SW480 (cell line): ENCODE results near the gene PKD1.
"Not testable (repeated sequence)": the region's sequence is repeated elsewhere in the genome, so short reads cannot be mapped to it uniquely, and the experiment has no call there.

Experiments
- DNase-seq: peaks from one replicate; pipeline ENCODE4 v3.0.0-alpha.2; 2016; ENCODE audit warnings: low spot score

Gene PKD1

GRCh38 chr16:2124377-2124693 is 11.4 kb downstream of the PKD1 start:
- DNase-seq: not testable (repeated sequence)

- not testable (repeated sequence) for DNase-seq
These were observed 11.9 kb downstream of the PKD1 start for GRCh38 chr16:2123706-2124376.

- DNase-seq: not testable (repeated sequence)
These were observed 12.6 kb downstream of the PKD1 start for GRCh38 chr16:2122934-2123683.

DNA sequence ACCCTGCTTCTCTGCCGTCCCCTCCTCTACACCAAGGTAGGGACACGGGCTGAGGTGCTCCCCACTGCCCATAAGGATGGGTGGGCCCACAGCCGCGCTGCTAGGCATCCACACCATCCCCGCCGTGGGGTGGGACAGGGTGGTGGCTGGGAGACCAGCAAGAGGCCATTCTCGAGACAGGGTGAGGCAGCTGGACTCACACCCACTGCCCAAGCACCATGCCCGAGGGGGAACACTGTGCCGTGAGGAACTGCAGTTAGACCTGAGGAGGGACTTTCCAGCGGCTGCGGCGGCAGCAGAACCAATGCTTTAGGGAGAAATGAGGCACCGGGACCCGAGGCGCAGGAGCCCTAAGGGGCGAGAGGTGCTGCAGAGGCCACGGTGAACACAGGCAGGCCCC is 13.3 kb downstream of the PKD1 start:
- no peak for DNase-seq

GRCh38 chr16:2121853-2122252 is 13.8 kb downstream of the PKD1 start:
- no peak for DNase-seq

GRCh38 chr16:2121325-2121724 is 14.4 kb downstream of the PKD1 start:
- not testable (repeated sequence) for DNase-seq

DNA sequence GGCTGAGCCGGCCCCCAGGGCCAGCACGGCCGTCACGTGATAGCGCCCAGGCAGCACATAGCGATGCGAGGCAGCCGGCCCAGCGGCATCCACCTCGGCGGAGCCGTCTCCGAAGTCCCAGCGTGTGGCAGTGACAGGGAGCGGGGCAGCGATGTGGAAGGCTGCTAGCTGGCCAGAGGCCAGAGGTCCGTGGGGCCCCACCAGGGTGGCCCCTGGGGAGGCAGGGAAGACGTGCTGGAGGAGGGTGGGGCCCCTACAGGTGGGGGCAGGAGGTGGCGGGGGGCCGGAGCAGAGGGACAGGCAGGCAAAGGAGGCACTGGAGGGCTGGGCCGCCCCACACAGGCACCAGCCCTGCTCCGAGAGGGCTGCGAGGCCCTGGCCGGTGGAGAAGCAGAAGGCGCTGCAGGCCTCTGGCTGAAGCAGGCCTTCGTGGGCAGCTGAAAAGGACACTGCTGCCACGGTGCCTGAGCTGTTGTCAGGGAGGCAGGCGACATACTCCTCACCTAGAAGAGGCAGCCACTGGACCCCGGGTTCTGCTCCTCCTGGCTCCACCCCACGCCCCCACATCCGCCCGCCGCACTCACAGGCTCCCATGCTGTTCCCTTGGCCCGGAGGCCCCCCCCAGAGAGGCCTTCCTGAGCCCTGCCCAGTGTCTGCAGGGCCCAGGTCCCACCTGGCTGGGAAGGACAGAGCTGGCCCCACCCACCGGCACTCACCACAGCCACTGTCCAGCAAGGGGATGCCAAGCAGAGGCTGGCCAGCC is 17.6 kb downstream of the PKD1 start:
- not testable (repeated sequence) for DNase-seq

DNA sequence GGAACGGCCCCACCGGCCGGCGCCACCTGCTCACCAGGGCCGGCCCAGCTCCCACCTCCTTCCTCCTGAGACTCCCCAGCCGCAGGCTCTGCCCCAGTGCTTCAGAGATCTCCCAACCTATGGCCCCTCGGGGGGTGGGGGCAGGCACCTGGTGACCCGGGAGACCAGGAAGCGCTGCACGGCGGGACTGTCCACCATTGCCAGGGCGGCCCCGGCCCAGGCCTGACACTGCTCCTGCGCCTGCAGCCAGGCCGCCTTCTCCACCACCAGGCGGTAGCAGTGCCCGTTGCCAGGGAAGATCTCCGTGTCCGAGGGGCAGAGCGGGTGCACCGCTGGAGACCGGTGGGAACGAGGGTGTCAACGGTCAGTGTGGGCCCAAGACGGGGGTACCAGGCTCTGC is 18.4 kb downstream of the PKD1 start:
- not testable (repeated sequence) for DNase-seq

DNA sequence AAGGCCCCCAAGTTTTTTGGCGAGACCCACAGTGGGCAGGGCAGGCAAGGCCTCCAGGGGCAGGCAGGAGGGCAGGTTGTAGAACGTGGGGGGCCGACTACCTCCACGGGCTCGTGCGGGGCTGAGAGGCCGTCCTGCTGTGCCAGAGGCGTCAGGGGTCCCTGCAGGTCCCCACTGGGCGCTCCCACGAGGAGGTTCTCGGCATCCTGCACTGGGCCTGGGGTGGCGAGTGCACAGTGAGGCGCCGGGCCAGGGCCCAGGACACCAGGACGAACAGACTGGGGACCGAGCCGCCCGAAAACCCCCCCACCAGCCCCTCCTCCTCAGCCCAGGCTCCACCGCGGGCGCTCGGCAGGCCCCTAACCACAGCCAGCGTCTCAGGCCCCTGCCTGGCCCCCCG is 19.3 kb downstream of the PKD1 start:
- DNase-seq: not testable (repeated sequence)

DNA sequence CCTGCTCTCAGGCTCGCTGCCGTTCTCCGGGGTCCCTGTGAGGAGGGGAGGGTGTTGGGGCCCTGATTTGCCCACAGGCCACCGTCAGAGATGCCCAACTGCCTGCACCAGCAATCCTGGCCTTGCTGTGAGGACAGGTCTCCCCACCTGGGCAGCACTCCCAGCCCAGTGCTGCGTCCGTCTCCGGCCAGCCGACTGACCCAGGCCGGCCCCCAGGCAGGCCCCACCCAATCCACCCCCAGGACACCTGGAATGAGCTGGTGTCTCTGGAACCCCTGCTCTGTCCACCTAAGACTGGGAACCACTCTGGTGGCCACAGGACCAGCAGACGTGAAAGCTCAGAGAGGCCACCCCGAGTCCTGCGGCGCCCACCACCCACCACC is 20.1 kb downstream of the PKD1 start:
- DNase-seq: no peak

DNA sequence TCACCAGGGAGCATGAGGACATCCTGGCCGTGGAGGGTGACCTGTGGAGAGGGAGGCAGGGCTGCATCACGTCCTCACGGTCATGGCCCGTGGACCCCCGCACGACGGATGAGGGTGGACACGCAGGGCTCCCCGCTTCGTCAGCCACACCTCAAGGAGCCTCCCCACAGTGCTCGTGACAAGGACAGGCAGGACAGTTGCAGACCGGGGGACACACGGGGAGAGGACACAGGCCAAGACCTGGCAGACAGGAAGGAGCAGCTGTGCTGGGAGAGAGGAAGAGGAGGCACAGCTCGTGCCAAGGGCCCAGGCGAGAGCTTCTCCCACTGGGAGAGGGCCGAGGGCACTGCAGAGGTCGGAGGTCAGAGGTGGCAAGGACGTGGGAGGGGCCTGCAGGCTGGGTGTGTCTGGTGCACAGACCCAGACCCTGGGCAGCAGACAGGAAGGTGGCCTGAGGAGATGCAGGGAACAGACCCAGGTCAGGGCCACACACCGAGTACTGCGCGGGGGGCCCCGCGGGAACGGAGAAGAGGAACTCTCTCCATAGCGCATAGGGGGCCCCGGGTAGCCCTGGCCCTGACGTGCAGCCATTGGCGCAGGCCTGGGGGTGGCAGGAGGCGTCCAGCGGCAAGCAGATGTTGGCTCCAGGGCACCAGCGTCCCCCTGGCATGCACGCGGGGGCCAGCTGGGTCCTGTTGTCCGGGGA is 20.7 kb downstream of the PKD1 start:
- DNase-seq: not testable (repeated sequence)

DNA sequence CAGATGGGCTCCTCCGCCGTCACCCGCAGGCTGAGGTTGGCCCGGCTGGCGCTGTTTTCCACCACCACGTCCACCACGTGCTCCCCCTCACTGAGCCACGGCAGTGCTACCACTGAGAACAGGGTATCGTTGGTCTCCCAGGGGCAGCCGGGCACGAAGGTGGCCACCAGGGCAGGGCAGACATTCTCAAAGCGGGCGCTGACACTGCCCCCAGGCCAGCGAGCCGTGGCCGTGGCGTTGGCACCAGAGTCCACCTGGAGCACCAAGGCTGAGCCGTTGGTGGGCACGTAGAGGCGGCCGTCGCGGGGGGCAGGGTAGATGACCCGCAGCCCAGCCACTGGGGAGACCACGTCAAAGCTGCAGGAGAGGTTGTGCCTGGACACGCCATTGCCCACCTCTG is 21.5 kb downstream of the PKD1 start:
- DNase-seq: not testable (repeated sequence)

- DNase-seq: not testable (repeated sequence)
These were observed 23.1 kb downstream of the PKD1 start for GRCh38 chr16:2112539-2113106.

DNA sequence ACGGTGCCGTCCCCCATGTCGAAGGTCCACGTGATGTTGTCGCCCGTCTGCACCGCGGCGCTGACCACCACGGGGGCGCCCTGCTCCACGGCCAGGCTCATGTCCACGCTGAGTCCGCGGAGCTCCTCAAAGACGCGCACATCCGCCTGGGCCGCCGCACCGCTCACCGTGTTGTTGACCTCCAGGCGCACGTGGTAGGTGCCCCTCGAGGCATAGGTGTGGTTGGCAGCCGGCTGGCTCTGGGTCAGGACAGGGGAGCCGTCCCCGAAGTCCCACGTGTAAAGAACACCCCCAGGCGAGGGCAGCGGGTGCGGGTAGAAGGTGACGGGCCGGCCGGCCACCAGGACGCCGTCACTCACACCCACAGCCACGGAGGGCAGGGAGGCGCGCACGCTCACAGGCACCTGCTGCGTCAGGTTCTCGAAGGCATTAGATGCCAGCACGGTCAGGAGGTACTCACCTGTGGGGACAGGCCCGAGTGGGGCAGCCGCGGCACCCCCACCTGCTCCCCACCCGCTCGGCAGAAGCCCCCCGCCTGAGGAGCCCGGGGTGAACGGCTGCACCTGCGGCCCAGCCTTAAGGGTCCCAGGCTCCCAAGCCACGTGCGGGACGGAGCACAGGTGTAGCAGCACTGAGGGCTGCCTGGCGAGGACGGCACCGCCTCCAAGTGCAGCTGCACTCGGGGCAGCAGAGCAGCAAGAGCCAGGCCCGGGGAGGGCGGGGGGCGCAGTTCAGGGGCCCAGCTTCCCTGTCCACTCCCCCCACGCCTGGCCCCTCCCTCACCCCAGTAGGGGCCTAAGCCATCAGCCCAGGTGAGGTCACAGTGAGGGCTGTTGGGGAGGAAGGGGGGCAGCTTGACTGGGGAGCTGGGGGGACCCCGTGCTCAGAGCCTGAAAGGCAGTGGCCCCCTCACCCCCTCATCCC is 24.0 kb downstream of the PKD1 start:
- not testable (repeated sequence) for DNase-seq

DNA sequence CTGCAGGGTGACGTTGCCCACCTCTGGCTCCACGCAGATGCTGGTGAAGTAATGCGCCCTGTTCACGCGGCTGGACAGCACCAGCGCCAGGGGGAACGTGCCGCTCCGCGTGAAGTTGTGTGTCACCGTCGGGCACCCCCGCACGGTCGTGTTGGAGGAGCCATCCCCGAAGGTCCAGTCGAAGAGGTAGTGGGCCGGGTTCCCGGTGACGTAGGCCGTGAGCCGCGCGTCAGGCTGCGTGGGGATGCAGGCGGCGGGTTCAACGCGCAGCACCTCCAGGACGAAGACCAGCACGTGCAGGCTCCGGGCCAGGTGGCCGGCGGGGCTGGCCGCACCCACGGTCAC is 24.7 kb downstream of the PKD1 start:
- not testable (repeated sequence) for DNase-seq

- DNase-seq: not testable (repeated sequence)
These were observed 25.2 kb downstream of the PKD1 start for GRCh38 chr16:2110332-2111008.

GRCh38 chr16:2109872-2110271 is 25.8 kb downstream of the PKD1 start:
- DNase-seq: not testable (repeated sequence)

- not testable (repeated sequence) for DNase-seq
These were observed 26.5 kb downstream of the PKD1 start for GRCh38 chr16:2109271-2109580.

- not testable (repeated sequence) for DNase-seq
These were observed 27.0 kb downstream of the PKD1 start for GRCh38 chr16:2108446-2109270.

DNA sequence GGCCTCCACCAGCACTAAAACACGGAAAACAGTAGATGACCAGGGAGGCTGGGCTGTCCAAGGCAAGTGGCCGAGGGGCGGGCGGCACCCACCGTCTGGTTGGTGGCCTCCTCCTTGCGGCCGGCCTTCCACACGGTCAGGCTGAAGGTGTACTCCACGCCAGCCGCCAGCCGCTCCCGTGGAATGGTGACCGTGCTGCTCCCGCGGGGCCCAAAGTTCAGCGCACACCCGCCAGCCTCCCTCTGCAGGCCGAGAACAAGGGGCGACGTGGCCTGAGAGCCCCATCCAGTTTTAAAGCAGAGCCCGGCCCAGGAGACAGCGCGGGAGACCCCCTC is 27.9 kb downstream of the PKD1 start:
- DNase-seq: not testable (repeated sequence)
